Neural progenitor cell (in vitro differentiated cells): ENCODE results near the gene PUS10.

ENCODE experiments used
- EZH2 ChIP-seq: fragments of 200-600 bp; sonication (generic); IDR thresholded peaks from 2 replicates; pipeline ENCODE4 v1.6.1; 2017; ENCODE audit warnings: antibody characterized with exemption, mild to moderate bottlenecking, moderate library complexity
- EZH2phosphoT487 ChIP-seq: fragments of 200-600 bp; sonication (generic); IDR thresholded peaks from 2 replicates; pipeline ENCODE4 v1.6.1; 2017; ENCODE audit warnings: antibody characterized with exemption
- TF ChIP-seq, protein P1 (sequence below): fragments of 200-600 bp; sonication (generic); IDR thresholded peaks from 2 replicates; pipeline ENCODE4 v1.5.1; 2017; ENCODE audit warnings: antibody characterized with exemption, mild to moderate bottlenecking

DNA sequence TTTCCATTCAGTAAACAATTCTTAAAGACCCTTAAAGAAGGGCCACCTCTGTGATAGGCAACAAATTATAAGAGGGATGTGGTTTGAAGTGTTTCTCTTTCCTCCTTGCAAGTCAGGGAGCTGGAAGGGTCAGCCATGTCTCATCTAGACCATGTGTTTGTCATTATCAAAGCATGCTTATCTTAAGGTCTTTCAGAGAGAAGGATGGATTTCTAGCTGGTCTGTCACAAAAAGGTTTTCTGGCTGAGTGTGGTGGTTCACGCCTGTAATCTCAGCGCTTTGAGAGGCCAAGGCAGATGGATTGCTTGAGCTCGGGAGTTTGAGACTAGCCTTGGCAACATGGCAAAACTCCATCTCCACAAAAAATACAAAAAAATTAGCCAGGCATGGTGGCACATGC, 59.7 kb downstream of the PUS10 start:
- TF ChIP-seq EZH2phosphoT487 (no peak), EZH2 (no peak)
- TF ChIP-seq, protein P1, sequence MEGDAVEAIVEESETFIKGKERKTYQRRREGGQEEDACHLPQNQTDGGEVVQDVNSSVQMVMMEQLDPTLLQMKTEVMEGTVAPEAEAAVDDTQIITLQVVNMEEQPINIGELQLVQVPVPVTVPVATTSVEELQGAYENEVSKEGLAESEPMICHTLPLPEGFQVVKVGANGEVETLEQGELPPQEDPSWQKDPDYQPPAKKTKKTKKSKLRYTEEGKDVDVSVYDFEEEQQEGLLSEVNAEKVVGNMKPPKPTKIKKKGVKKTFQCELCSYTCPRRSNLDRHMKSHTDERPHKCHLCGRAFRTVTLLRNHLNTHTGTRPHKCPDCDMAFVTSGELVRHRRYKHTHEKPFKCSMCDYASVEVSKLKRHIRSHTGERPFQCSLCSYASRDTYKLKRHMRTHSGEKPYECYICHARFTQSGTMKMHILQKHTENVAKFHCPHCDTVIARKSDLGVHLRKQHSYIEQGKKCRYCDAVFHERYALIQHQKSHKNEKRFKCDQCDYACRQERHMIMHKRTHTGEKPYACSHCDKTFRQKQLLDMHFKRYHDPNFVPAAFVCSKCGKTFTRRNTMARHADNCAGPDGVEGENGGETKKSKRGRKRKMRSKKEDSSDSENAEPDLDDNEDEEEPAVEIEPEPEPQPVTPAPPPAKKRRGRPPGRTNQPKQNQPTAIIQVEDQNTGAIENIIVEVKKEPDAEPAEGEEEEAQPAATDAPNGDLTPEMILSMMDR: no peak
